HG03354 (cell line): ENCODE data around the gene LRCH4.
"Not testable (repeated sequence)": the region's sequence is repeated elsewhere in the genome, so short reads cannot be mapped to it uniquely, and the experiment has no call there.

ENCODE experiments used
- ATAC-seq: cut with Tn5 transposase; IDR thresholded peaks from one replicate; pipeline ENCODE4 v1.9.1; 2021; ENCODE audit warnings: mild to moderate bottlenecking; ENCODE audit not compliant: unreplicated experiment, poor library complexity, severe bottlenecking

Gene LRCH4

GRCh38 chr7:100548446-100548845 lies 37.5 kb downstream of the LRCH4 start:
- ATAC-seq, result not testable (repeated sequence)

- ATAC-seq, result no peak
Measured at GRCh38 chr7:100547872-100548271, 38.1 kb downstream of the LRCH4 start.

GRCh38 chr7:100546926-100547800 lies 38.8 kb downstream of the LRCH4 start:
- ATAC-seq, result no peak

DNA sequence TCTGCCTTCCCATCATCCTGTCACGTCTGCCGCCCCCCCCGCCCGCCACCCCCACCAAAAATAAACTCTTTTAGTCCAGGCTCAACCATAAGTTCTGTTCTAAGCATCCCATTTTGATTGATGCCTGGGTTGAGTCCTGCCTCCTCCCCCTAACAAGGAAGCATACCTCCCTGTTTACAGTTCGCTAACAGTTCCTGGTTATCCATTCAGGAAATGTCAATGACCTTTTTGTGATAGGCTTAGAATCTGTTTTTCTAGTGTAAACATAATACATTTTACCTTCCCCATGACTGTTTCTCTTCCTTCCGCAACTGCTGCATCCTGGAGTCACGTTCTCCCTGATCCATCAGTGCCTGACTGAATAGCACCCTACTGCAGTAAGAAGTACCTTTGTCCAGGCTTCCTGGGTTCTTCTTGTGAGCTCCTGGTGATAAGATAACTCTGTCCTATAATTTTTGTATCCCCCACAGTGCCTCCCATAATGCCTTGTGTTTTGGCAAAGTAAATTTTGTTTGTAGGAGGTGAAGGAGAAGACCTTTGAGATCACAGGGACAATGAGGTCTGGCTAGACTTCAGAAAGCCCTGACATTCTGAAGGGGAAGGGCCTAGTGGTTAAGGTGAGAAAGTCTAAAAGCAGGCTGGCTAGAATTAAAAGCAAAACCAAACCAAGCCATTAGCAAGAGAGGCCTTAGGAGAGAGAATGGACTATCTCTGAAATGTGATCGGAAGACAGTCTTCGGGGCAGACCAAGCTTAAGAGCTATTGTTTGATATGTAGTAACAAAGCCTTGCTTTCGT lies 39.6 kb downstream of the LRCH4 start:
- peak; percentile 32 for ATAC-seq

GRCh38 chr7:100545360-100546128 lies 40.4 kb downstream of the LRCH4 start:
- no peak for ATAC-seq

DNA sequence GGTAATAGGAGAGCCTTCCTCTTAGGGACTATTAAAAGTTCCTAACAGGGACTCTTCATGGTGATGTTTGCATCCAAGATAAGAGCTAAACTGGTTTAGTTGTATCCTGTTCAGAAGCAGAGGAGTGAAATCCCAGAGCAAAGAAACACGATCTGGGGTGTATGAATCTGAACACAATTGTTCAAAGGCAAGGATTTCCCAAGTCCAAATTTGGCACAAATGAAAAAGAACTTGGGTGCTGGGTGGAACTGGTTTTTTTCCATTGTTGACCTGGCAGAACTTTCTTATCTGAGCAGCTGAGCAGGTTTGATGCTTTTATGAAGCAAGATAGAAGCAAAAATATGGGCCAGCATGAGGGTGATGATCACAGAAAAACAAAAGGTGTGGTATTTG lies 41.0 kb downstream of the LRCH4 start:
- ATAC-seq, result no peak

DNA sequence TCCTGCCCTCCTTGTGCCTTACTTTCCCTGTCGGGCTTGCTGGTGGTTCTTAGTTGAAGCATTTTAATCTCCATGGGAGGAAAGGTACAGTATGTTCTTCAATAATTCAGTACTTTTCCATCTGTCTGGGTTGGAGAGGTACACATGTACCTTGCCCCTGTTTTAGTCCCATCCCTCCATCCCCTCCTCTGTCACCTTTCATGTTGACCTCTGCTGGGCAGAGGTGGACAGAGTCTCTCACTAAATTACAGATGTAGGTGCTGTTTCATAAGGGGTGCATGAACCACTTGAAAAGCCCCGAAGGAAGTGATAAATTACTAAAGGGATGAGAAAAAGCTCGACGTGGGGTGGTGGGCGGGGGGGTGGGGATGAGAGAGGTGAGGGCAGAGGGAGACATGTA lies 41.5 kb downstream of the LRCH4 start:
- no peak for ATAC-seq

- no peak for ATAC-seq
Measured at GRCh38 chr7:100543586-100543985, 42.3 kb downstream of the LRCH4 start.

DNA sequence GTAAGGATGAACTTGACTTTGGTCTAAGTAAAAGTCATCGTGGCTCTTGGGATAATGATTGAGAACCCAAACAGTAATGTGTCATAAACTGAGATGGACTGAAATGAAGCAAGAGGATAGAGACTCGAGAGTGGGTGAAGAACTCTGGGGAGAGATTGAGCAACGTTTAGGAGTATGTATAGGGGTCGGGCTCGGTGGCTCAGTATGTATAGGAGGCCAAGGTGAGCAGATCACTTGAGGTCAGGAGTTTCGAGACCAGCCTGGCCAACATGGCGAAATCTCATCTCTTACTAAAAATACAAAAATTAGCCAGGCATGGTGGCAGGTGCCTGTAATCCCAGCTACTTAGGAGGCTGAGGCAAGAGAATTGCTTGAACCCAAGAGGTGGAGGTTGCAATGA lies 44.6 kb downstream of the LRCH4 start:
- ATAC-seq, result not testable (repeated sequence)

GRCh38 chr7:100540073-100540723 lies 45.7 kb downstream of the LRCH4 start:
- no peak for ATAC-seq

GRCh38 chr7:100539436-100540006 lies 46.4 kb downstream of the LRCH4 start:
- no peak for ATAC-seq

GRCh38 chr7:100538654-100539435 lies 47.1 kb downstream of the LRCH4 start, which contains the start of gene AGFG2:
TSS of gene AGFG2 (plus strand) at chr7:100539203. CDS start at chr7:100539347, 144 bp downstream.
- peak; percentile 96 for ATAC-seq

- no peak for ATAC-seq
Measured at GRCh38 chr7:100538348-100538653, 47.6 kb downstream of the LRCH4 start.

GRCh38 chr7:100536695-100537094 lies 49.2 kb downstream of the LRCH4 start:
- ATAC-seq, result not testable (repeated sequence)

- not testable (repeated sequence) for ATAC-seq
Measured at GRCh38 chr7:100535982-100536381, 49.9 kb downstream of the LRCH4 start.

DNA sequence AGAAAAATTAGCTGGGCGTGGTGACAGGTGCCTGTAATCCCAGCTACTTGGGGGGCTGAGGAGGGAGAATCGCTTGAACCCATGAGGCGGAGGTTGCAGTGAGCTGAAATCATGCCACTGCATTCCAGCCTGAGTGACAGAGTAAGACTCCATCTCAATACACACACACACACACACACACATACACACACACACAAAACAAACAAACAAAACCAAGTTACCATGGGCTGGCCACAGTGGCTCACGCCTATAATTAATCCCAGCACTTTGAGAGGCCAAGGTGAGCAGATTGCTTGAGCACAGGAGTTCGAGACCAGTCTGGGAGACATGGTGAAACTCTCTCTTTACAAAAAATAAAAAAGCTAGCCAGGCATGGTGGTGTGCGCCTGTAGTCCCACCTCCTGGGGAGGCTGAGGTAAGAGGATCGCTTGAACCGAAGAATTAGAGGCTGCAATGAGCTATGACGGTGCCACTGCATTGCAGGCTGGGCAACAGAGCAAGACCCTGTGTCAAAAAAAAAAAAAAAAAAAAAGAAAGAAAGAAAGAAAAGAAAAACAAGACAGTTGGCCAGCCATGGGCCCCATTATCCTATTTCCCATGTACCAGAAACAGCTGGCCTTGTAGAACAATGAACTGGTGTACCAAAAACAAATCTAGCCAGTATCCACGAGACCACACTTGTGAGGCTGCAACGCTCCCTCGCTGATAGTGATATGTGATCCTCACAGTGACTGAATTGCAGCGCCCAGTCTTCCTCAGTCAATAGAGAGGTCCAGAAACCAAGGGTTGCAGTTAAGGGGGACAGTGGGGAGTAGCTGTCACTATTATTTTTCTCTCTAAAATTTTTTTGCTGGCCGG lies 53.5 kb downstream of the LRCH4 start:
- ATAC-seq, result no peak

DNA sequence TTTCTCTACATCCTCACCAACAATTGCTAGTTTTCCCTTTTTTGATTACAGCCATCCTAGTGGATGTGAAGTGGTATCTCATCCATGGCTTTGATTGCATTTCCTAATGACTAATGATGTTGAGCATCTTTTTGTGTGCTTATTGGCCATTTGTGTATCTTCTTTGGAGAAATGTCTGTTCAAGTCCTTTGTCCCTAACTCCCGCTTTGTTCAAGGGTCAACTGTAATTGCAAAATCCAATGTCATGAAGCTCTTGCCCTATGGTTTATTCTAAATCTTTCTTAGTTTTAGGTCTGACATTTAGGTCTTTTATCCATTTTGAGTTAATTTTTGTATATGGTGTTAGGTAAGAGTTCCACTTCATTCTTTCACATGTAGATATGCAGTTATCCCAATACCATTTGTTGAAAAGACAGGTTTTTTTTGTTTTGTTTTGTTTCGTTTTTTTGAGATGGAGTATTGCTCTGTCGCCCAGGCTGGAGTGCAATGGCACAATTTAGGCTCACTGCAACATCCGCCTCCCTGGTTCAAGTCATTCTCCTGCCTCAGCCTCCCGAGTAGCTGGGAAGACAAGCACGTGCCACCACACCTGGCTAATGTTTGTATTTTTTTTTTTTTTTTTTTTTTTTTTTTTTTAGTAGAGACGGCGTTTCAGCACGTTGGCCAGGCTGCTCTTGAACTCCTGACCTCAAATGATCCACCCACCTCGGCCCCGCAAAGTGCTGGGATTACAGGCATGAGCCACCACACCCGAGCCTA lies 57.6 kb downstream of the LRCH4 start:
- ATAC-seq, result not testable (repeated sequence)
